ENCODE measurements around the gene MAPKAP1.

DNA sequence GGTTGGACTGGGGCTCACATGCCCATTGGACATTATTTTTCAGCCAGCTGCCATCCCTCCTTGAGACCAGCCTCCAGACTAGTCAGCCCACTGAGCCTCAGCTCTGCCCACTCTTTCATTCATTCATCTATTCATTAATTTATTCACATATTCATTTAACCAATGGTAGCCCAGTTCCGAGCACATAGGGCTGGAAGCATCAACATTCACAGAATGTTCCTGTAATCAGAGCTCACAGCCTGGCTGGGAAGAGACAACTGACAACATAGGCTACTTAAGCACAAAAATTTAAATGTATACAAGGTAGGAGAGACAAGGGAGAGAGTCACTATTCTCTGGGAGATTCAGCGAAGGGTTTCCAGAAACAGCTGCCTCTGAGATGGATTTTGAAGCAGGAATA lies 23.2 kb upstream of the MAPKAP1 start:
- TF ChIP-seq, protein P1, sequence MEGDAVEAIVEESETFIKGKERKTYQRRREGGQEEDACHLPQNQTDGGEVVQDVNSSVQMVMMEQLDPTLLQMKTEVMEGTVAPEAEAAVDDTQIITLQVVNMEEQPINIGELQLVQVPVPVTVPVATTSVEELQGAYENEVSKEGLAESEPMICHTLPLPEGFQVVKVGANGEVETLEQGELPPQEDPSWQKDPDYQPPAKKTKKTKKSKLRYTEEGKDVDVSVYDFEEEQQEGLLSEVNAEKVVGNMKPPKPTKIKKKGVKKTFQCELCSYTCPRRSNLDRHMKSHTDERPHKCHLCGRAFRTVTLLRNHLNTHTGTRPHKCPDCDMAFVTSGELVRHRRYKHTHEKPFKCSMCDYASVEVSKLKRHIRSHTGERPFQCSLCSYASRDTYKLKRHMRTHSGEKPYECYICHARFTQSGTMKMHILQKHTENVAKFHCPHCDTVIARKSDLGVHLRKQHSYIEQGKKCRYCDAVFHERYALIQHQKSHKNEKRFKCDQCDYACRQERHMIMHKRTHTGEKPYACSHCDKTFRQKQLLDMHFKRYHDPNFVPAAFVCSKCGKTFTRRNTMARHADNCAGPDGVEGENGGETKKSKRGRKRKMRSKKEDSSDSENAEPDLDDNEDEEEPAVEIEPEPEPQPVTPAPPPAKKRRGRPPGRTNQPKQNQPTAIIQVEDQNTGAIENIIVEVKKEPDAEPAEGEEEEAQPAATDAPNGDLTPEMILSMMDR (IDR thresholded peaks at IDR 0.05; ENCODE audit: poor library complexity, severe bottlenecking): no peak
- TF ChIP-seq RAD21 (conservative IDR thresholded peaks at IDR 0.05) (no peak), EZH2 (IDR thresholded peaks at IDR 0.05; ENCODE audit: borderline replicate concordance, insufficient read depth, low read length, poor library complexity, severe bottlenecking) (no peak), EP300 (conservative IDR thresholded peaks at IDR 0.05; ENCODE audit: poor library complexity, severe bottlenecking) (no peak), TAF1 (IDR thresholded peaks at IDR 0.05; ENCODE audit: low read depth) (no peak), MXI1 (conservative IDR thresholded peaks at IDR 0.05; ENCODE audit: poor library complexity, severe bottlenecking) (no peak), POLR2AphosphoS5 (IDR thresholded peaks at IDR 0.05) (no peak)
- TF ChIP-seq, protein P2, sequence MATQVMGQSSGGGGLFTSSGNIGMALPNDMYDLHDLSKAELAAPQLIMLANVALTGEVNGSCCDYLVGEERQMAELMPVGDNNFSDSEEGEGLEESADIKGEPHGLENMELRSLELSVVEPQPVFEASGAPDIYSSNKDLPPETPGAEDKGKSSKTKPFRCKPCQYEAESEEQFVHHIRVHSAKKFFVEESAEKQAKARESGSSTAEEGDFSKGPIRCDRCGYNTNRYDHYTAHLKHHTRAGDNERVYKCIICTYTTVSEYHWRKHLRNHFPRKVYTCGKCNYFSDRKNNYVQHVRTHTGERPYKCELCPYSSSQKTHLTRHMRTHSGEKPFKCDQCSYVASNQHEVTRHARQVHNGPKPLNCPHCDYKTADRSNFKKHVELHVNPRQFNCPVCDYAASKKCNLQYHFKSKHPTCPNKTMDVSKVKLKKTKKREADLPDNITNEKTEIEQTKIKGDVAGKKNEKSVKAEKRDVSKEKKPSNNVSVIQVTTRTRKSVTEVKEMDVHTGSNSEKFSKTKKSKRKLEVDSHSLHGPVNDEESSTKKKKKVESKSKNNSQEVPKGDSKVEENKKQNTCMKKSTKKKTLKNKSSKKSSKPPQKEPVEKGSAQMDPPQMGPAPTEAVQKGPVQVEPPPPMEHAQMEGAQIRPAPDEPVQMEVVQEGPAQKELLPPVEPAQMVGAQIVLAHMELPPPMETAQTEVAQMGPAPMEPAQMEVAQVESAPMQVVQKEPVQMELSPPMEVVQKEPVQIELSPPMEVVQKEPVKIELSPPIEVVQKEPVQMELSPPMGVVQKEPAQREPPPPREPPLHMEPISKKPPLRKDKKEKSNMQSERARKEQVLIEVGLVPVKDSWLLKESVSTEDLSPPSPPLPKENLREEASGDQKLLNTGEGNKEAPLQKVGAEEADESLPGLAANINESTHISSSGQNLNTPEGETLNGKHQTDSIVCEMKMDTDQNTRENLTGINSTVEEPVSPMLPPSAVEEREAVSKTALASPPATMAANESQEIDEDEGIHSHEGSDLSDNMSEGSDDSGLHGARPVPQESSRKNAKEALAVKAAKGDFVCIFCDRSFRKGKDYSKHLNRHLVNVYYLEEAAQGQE (IDR thresholded peaks at IDR 0.05; ENCODE audit: borderline replicate concordance): no peak
